GM12864 (cell line): ENCODE measurements around the gene GOLGA5.

Experiments used
- DNase-seq: peaks from one replicate; pipeline ENCODE4 v3.0.0-alpha.2; 2011; ENCODE audit warnings: low read depth
- H3K4me3 ChIP-seq: 2 replicates; pipeline ENCODE4 v1.5.1; 2011; ENCODE audit warnings: mild to moderate bottlenecking, low read depth, low read length, control low read depth
- CTCF ChIP-seq: IDR thresholded peaks from 2 replicates; pipeline ENCODE4 v1.5.1; 2011; ENCODE audit warnings: low read depth, mild to moderate bottlenecking, moderate library complexity, low read length, control low read depth, inconsistent platforms; ENCODE audit errors: missing control alignments

The GOLGA5 gene

GRCh38 chr14:92884410-92884809 is 90.3 kb downstream of the GOLGA5 start:
- no peak for TF ChIP-seq CTCF
- H3K4me3 ChIP-seq: no peak overlapping the region
- DNase-seq: no peak

GRCh38 chr14:92885279-92886061 is 91.4 kb downstream of the GOLGA5 start:
- H3K4me3 ChIP-seq: no peak overlapping the region

GRCh38 chr14:92886337-92886736 is 92.2 kb downstream of the GOLGA5 start:
- DNase-seq: no peak
- TF ChIP-seq CTCF: no peak
- no peak overlapping the region for H3K4me3 ChIP-seq

More at GRCh38 chr14:92885279-92886061, 91.4 kb downstream of the GOLGA5 start:
- no peak for DNase-seq
- TF ChIP-seq CTCF: no peak

- no peak for TF ChIP-seq CTCF
- DNase-seq: no peak
- no peak overlapping the region for H3K4me3 ChIP-seq
Measured at GRCh38 chr14:92887157-92887556, 93.1 kb downstream of the GOLGA5 start.

GRCh38 chr14:92888896-92889295 is 94.8 kb downstream of the GOLGA5 start:
- no peak overlapping the region for H3K4me3 ChIP-seq
- DNase-seq: no peak
- no peak for TF ChIP-seq CTCF
